GM12891 (cell line): ENCODE measurements around the gene SPON1.

Experiments
- DNase-seq: peaks from one replicate; pipeline ENCODE4 v3.0.0; 2011; ENCODE audit warnings: low spot score; ENCODE audit not compliant: insufficient read length
- FAIRE-seq: peaks from 2 replicates; lab custom pipeline; 2011; peaks lifted over from hg19 to GRCh38; lab: Jason Lieb, UNC
- PAX5 ChIP-seq: IDR thresholded peaks from 2 replicates; pipeline ENCODE4 v1.6.1; 2011; ENCODE audit warnings: low read length, moderate library complexity, mild to moderate bottlenecking; ENCODE audit not compliant: insufficient read depth, severe bottlenecking
- POLR2A ChIP-seq: IDR thresholded peaks from 2 replicates; pipeline ENCODE4 v1.6.1; 2011; ENCODE audit warnings: low read depth, low read length, control low read depth
- POLR2AphosphoS5 ChIP-seq: IDR thresholded peaks from 2 replicates; pipeline ENCODE4 v1.6.1; 2011; ENCODE audit warnings: low read depth, low read length, control low read depth
- POU2F2 ChIP-seq: IDR thresholded peaks from 2 replicates; pipeline ENCODE4 v1.6.1; 2011; ENCODE audit warnings: low read depth, mild to moderate bottlenecking, control low read depth, low read length, moderate library complexity
- SPI1 ChIP-seq: IDR thresholded peaks from 2 replicates; pipeline ENCODE4 v1.6.1; 2011; ENCODE audit warnings: low read depth, low read length, control low read depth
- TAF1 ChIP-seq: IDR thresholded peaks from 2 replicates; pipeline ENCODE4 v1.6.1; 2011; ENCODE audit warnings: low read depth, low read length, control low read depth

Gene SPON1

DNA sequence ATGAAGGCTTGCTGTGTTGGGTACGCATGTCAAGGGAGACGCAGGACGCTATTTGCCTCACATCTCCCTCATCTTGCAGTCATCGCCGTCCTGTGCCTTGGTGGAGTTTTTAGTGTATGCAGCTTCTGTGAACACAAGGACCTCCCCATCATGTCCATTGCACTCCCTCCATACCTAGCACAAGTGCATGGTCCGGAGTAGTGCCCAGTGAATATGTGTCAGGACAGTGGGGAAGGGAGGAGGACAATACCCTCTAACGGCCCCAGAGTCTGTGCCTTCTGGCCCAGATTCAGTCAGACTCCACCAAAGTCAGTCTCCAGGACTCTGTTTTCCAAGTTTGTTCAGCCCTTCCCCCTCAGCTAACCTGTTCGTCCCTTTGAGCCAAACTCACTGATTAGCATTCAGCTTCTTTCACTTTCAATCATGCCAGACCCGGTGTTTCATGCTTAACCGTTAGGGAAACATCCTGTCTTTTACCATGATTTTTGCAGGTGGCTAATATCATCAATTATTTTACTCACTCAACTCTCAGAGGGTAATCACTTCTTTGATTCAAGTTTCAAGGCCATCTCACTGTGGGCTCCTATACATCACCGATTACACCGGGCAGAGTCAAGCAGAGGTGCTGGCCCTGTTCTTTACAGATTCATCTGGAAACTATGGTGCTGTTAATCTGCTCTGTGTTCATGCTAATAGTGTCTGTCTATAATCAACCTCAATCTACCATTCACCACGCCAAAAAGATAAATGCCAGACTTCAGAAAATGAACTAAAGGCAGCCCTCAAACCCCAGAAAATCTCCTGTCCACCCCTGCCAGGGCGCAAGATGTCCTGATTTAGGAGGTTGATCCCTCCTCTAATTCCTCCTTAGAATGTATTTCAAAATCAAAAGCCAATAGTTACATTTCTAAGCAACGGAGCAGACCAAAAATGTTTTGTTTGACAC is 240.0 kb downstream of the SPON1 start:
- no peak for FAIRE-seq
- peak; percentile 11 for DNase-seq
- TF ChIP-seq PAX5 (no peak), POU2F2 (no peak)

DNA sequence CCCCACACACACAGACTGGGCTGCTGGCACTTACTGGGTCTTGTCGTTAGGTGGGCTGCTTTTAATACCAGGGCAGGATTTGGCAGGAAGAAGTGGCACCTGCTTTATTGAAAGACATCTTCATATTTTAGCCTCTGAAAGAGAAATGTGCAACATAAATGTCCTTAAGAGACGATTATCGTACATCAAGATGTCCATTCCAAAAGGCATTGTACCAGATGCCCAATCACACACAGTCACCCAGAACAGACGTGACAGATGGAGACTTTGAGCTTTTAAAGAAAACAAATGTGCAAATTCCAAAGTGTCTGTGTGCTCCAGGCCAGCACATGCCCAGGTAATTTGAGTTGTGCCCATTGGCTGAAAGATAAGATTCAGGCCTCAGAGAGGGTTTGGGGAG is 240.8 kb downstream of the SPON1 start:
- DNase-seq, result no peak
- TF ChIP-seq POLR2A (no peak), SPI1 (no peak), PAX5 (no peak), POU2F2 (no peak), POLR2AphosphoS5 (no peak)
- no peak for FAIRE-seq

DNA sequence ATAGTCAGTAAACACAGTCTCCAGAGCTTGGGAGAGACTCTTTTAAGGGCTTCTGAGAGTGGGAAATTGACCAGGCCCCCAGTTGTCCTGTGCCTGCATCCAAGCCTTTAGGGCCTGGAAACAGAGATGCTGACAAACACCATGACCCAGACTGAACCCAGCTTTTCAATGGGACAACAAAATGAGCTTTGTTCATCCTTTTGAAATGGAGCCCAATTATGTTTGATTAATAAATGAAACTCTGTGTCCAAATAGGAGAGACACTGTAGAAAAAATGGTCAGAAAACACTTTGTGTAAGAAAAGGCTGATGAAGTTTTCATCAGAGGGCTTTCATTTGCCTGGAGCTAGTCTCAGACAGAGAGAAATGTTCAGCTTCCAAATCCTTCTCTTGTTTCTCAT is 250.5 kb downstream of the SPON1 start:
- FAIRE-seq (no peak), DNase-seq (no peak)
- no peak for TF ChIP-seq SPI1

DNA sequence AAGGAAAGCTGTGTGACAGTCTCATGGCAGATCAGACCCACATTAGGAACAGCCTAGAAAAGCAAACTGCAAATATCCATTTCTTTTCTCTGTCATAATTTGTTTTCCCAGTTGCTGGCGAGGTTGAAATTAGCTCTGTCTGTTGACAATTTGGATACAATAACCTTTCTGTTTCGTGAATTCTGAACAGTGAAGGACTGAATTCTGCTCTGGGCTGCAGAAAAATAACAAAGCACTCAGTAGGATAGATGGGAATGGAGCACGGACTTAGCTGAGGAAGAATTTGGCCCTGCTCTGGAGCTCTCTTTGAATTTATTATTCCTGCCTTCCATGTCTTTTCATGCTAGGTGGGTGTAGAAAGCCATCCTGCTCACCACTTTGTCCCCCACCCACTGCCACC is 256.2 kb downstream of the SPON1 start:
- DNase-seq (no peak), FAIRE-seq (no peak)
- no peak for TF ChIP-seq TAF1
- no peak for TF ChIP-seq SPI1
- TF ChIP-seq PAX5, result no peak
- no peak for TF ChIP-seq POU2F2
- TF ChIP-seq POLR2AphosphoS5, result no peak
- no peak for TF ChIP-seq POLR2A

DNA sequence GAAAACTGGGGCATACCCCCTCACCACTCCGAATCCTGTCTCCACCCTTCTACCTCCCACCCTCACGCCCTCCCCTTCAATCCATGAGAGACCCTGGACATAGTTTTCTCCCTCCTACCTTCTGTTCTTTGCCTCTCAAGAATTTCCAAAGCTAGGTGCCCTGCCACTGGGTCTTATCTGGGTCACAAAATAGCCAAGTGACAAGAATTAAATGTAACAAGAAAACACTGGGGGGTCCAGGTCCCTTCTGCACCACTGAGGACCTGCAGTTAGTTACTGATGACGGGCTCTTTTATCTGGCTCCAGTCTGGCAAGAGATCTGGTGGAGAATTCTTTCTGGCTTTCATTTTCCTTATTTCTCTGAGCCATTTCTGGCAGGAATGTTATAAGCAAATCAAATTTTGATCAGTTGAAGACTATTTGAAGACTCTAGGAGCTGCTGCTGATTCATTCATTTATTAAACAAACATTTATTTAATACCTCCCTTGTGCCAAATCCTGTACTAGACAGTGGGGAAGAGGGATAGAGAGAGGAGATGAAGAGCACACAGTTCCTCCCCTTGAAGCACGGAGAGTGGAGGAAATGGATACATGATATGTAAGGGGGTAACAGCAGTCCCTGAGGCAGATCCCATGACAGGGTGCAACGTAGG is 261.2 kb downstream of the SPON1 start:
- FAIRE-seq (no peak), DNase-seq (no peak)
- TF ChIP-seq PAX5 (no peak), POLR2A (no peak), POU2F2 (no peak), POLR2AphosphoS5 (no peak), SPI1 (no peak), TAF1 (no peak)

DNA sequence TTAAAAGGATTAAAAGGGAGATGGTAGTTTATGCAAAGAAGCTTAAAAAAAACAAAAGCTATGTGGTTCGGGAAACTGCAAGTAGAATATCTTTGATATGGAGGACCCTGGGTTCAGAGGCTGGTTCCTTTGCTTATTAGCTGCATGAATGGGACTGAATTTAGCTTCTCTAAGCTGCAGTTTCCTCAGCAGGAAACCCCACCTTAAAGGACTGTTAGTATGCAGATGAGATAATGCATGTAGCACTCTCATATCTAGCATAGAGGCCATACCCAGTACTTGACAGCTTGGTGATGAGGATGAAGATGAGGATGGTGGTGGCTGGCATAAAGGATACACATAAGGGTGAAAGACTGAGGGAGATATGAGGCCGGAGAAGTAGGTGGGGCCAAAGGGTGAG is 261.9 kb downstream of the SPON1 start:
- no peak for TF ChIP-seq POLR2A
- TF ChIP-seq POU2F2, result no peak
- TF ChIP-seq SPI1, result no peak
- DNase-seq (no peak), FAIRE-seq (no peak)

DNA sequence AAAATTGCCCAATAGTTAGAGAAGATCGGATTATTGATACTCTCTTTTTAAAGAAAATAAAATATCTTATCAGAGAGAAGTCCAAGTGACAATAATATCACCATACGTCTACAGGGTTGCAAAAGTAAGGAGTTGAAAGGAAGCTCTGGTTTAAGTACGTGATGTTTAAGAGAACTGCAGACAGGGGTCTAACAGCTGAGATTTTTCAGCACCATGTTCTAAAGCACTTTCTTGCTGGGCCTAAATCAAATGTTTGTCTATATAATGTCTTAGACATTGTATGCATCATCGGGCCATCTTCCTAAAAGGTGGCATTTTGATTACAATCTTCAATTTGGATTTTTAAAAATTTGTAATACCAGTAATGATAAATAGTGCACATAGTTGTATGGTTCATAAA is 263.1 kb downstream of the SPON1 start:
- no peak for FAIRE-seq
- TF ChIP-seq PAX5 (no peak), TAF1 (no peak), POLR2A (no peak), POU2F2 (no peak), POLR2AphosphoS5 (no peak), SPI1 (no peak)
- no peak for DNase-seq

DNA sequence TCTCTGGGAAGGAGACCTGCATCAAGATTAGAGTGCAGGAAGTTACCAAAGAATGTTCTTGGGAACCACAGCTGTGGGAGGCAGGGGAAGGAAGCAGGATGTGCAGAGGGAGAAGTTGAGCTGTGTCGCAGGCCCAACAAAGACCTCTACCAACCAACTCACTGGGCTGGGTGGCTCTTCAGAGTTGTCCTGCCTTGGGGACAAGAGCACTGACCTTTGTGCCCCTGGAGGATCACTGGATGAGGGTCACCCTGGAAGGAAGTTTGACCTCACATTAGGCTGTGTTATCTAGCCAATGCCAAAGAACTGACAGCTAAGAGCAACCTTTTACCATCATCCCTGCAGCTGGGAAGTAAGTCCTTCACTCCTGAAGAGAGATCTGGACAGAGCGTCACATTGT is 265.8 kb downstream of the SPON1 start:
- TF ChIP-seq PAX5 (no peak), POU2F2 (no peak), TAF1 (no peak), POLR2AphosphoS5 (no peak), POLR2A (no peak), SPI1 (no peak)
- FAIRE-seq (no peak), DNase-seq (no peak)

DNA sequence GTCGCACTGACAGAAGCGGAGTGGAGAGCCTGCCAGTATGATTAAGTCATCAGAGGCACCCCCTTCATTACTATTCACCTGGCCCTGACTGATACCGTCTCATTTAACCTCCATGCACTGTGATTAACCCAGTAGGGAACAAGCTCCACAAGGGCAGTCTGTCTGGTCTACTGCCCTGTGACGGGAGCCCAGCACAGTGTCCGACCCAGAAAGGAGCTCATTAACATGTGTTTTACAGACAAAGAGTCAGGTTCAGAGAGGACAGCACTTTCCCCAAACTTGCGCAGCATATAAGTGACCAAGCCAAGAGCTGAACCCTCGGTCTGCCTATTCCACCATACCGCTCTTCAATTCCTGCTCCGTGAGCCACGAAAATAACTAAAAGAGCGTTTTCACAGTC is 266.9 kb downstream of the SPON1 start:
- FAIRE-seq, result no peak

DNA sequence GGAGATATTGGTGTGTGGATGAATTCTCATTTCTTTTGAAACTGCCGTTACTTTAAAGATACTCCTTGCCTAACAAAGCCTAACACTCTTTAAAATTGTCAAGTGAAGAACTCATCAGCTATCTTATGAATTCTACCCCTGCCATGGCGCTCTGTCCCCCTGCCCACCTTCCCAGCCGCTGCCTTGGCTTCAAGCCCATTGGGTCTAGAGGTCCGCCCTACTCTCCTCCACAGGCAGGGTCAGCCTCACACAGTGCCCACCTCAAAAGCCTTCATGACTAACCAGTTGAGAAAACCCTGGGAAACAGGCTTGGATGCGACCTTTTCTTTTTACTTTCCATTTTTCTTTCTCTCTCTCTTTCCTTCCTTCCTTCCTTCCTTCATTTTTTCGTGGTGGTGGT is 267.9 kb downstream of the SPON1 start:
- DNase-seq (no peak), FAIRE-seq (no peak)
- TF ChIP-seq PAX5 (no peak), SPI1 (no peak), POLR2A (no peak), POU2F2 (no peak), TAF1 (no peak), POLR2AphosphoS5 (no peak)

More for the DNA sequence above, 266.9 kb downstream of the SPON1 start:
- TF ChIP-seq SPI1 (no peak), TAF1 (no peak), POLR2AphosphoS5 (no peak), PAX5 (no peak), POLR2A (no peak), POU2F2 (no peak)
- DNase-seq, result no peak
